Astrocyte (in vitro differentiated cells and primary cell): ENCODE results near the gene CDCA5. TPM values are rescaled to one million over a fixed set of nuclear protein-coding genes. Genes with fewer than 3 reads are reported as not detected.

ENCODE experiments used
- DNase-seq: peaks from one replicate; pipeline ENCODE4 v3.0.0-alpha.2; 2010; ENCODE audit warnings: low read depth
- FAIRE-seq: peaks from 2 replicates; lab custom pipeline; 2011; peaks lifted over from hg19 to GRCh38; lab: Jason Lieb, UNC
- H2AFZ ChIP-seq: 2 replicates; pipeline ENCODE4 v1.6.0; 2012; ENCODE audit warnings: low read depth, low read length, inconsistent platforms
- H3K27ac ChIP-seq: 2 replicates; pipeline ENCODE4 v1.5.1; 2011; ENCODE audit warnings: low read depth, low read length, inconsistent platforms
- H3K27me3 ChIP-seq: 2 replicates; pipeline ENCODE4 v1.6.0; 2011; ENCODE audit warnings: low read length, inconsistent platforms; ENCODE audit not compliant: insufficient read depth
- H3K36me3 ChIP-seq: 2 replicates; pipeline ENCODE4 v1.5.1; 2011; ENCODE audit warnings: low read length, inconsistent platforms; ENCODE audit not compliant: insufficient read depth
- H3K4me1 ChIP-seq: 2 replicates; pipeline ENCODE4 v1.5.1; 2011; ENCODE audit warnings: low read length, inconsistent platforms; ENCODE audit not compliant: insufficient read depth
- H3K4me2 ChIP-seq: 2 replicates; pipeline ENCODE4 v1.6.0; 2012; ENCODE audit warnings: low read length, inconsistent platforms
- H3K4me3 ChIP-seq: 2 replicates; pipeline ENCODE4 v1.5.1; 2011; ENCODE audit warnings: low read depth, mild to moderate bottlenecking, low read length, inconsistent platforms; ENCODE audit not compliant: insufficient read depth
- H3K79me2 ChIP-seq: 2 replicates; pipeline ENCODE4 v1.6.0; 2012; ENCODE audit warnings: mild to moderate bottlenecking, low read length, inconsistent platforms; ENCODE audit not compliant: insufficient read depth
- H3K9ac ChIP-seq: 2 replicates; pipeline ENCODE4 v1.6.0; 2012; ENCODE audit warnings: mild to moderate bottlenecking, low read length, inconsistent platforms
- H3K9me3 ChIP-seq: 2 replicates; pipeline ENCODE4 v1.5.1; 2012; ENCODE audit warnings: low read depth, mild to moderate bottlenecking, low read length, inconsistent platforms; ENCODE audit not compliant: insufficient read depth
- H4K20me1 ChIP-seq: 2 replicates; pipeline ENCODE4 v1.6.0; 2012; ENCODE audit warnings: low read length, inconsistent platforms; ENCODE audit not compliant: insufficient read depth
- H3K27ac Mint-ChIP-seq: one replicate; pipeline ENCODE4 v1.8.0; 2021; ENCODE audit warnings: mild to moderate bottlenecking, mixed read lengths; ENCODE audit not compliant: unreplicated experiment
- H3K27me3 Mint-ChIP-seq: one replicate; pipeline ENCODE4 v1.8.0; 2021; ENCODE audit warnings: low read depth, mixed read lengths; ENCODE audit not compliant: unreplicated experiment
- H3K36me3 Mint-ChIP-seq: one replicate; pipeline ENCODE4 v1.8.0; 2021; ENCODE audit warnings: low read depth, mixed read lengths; ENCODE audit not compliant: unreplicated experiment
- H3K4me1 Mint-ChIP-seq: one replicate; pipeline ENCODE4 v1.8.0; 2021; ENCODE audit warnings: low read depth, mixed read lengths; ENCODE audit not compliant: unreplicated experiment
- H3K4me3 Mint-ChIP-seq: one replicate; pipeline ENCODE4 v1.8.0; 2021; ENCODE audit warnings: mild to moderate bottlenecking, moderate library complexity, mixed read lengths; ENCODE audit not compliant: unreplicated experiment
- H3K9me3 Mint-ChIP-seq: one replicate; pipeline ENCODE4 v1.8.0; 2021; ENCODE audit warnings: mild to moderate bottlenecking, mixed read lengths; ENCODE audit not compliant: unreplicated experiment
- EZH2 ChIP-seq: IDR thresholded peaks from 2 replicates; pipeline ENCODE4 v1.6.1; 2012; ENCODE audit warnings: mild to moderate bottlenecking, low read length, inconsistent platforms; ENCODE audit not compliant: insufficient read depth
- total RNA-seq: library from RNA; stranded (reverse); gene quantifications from 2 replicates; pipeline ENCODE4 v1.2.1, GENCODE V29; 2021
- TF ChIP-seq, protein P1 (sequence below): IDR thresholded peaks from 2 replicates; pipeline ENCODE4 v1.5.1; 2011; ENCODE audit warnings: low read depth, mild to moderate bottlenecking, inconsistent platforms, low read length, moderate library complexity; ENCODE audit not compliant: insufficient read depth

The CDCA5 gene
- total RNA-seq, 1 donor from 2014 or later: 6.3 TPM

DNA sequence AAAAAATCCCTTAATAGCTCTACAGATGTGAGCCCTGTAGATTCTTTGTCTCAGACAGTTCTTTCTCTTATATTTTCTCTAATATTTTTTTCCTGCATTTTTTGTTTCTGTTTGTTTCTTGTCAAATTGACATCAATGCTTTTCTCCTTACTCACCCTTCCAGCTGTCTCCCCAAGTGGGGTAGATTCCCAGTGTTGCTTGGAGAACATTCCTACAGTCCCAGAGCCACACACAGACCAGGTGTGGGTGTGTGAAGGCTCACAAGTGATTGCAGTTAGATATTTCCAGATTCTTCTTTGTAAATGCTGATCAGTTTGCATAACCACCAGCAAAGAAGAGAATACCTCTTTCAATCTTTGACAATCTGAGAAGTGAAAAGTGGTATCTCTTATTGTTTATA lies 19.6 kb upstream of the CDCA5 start:
- no peaks in the 10 kb centered on the region for H3K27me3 ChIP-seq
- no peak overlapping the region for H3K27ac ChIP-seq
- peaks cover 56% of the 10 kb centered on the region for H4K20me1 ChIP-seq
- no peak overlapping the region for H3K4me2 ChIP-seq
- Mint-ChIP-seq H3K36me3 (peaks cover 4% of the 10 kb centered on the region), H3K27me3 (no peaks in the 10 kb centered on the region), H3K4me1 (peaks cover 13% of the 10 kb centered on the region), H3K4me3 (peak overlapping the region; percentile 21), H3K27ac (peak overlapping the region; percentile 18), H3K9me3 (no peaks in the 10 kb centered on the region)
- H3K79me2 ChIP-seq: peaks cover 38% of the 10 kb centered on the region
- H2AFZ ChIP-seq: no peak overlapping the region
- TF ChIP-seq, protein P1, sequence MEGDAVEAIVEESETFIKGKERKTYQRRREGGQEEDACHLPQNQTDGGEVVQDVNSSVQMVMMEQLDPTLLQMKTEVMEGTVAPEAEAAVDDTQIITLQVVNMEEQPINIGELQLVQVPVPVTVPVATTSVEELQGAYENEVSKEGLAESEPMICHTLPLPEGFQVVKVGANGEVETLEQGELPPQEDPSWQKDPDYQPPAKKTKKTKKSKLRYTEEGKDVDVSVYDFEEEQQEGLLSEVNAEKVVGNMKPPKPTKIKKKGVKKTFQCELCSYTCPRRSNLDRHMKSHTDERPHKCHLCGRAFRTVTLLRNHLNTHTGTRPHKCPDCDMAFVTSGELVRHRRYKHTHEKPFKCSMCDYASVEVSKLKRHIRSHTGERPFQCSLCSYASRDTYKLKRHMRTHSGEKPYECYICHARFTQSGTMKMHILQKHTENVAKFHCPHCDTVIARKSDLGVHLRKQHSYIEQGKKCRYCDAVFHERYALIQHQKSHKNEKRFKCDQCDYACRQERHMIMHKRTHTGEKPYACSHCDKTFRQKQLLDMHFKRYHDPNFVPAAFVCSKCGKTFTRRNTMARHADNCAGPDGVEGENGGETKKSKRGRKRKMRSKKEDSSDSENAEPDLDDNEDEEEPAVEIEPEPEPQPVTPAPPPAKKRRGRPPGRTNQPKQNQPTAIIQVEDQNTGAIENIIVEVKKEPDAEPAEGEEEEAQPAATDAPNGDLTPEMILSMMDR: no peak
- TF ChIP-seq EZH2: no peak
- peaks cover 15% of the 10 kb centered on the region for H3K4me1 ChIP-seq
- no peak overlapping the region for H3K9ac ChIP-seq
- FAIRE-seq: no peak
- H3K4me3 ChIP-seq: no peak overlapping the region
- H3K36me3 ChIP-seq: no peaks in the 10 kb centered on the region
- no peaks in the 10 kb centered on the region for H3K9me3 ChIP-seq
- DNase-seq: no peak

DNA sequence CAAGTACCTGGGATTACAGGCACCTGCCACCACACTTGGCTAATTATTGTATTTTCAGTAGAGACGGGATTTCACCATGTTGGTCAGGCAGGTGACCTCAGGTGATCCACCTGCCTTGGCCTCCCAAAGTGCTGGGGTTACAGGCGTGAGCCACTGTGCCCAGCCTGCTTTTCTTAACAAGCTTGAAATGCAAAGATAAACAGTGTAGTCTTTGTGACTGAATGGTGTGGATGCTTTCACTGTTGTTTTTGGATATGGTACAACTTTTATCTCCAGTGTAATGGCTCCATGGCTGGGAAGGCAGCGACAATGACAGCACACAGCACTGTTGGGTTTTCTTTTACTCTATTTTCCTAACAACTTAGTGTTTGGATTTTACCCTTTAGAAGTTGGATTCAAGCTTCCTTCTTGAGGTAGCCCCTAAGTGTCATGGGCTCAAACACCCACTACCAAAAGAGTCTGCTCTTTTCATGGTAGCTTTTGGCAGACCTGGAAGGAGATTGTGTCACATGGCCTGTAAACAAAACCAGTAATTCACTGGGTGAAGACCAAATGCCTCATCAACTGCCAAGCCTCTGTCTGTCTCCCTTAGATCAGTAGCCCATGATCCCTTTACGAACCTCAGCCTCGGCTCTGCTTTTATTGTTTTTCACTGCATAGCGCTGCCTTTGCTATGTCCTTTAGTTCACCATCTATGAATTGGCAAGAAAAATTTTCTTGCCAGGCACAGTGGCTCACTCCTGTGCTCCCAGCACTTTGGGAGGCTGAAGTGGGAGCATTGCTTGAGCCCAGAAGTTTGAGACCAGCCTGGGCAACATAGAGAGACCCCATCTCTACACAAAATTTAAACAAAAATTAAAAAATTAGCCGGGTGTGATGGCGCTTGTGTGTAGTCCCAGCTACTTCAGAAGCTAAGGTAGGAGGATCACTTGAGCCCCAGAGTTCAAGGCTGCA lies 18.6 kb upstream of the CDCA5 start:
- no peak overlapping the region for H2AFZ ChIP-seq
- H3K4me3 ChIP-seq: no peak overlapping the region
- peaks cover 15% of the 10 kb centered on the region for H3K4me1 ChIP-seq
- H3K79me2 ChIP-seq: peaks cover 47% of the 10 kb centered on the region
- peaks cover 13% of the 10 kb centered on the region for H3K4me1 Mint-ChIP-seq
- no peak overlapping the region for H3K4me3 Mint-ChIP-seq
- FAIRE-seq: no peak
- H3K27me3 Mint-ChIP-seq: no peaks in the 10 kb centered on the region
- no peak overlapping the region for H3K27ac ChIP-seq
- peaks cover 4% of the 10 kb centered on the region for H3K36me3 Mint-ChIP-seq
- H3K27ac Mint-ChIP-seq: no peak overlapping the region
- TF ChIP-seq, protein P1: no peak
- TF ChIP-seq EZH2: no peak
- no peaks in the 10 kb centered on the region for H3K27me3 ChIP-seq
- H3K4me2 ChIP-seq: peak overlapping the region; percentile 42
- DNase-seq: no peak
- peaks cover 61% of the 10 kb centered on the region for H4K20me1 ChIP-seq
- no peaks in the 10 kb centered on the region for H3K9me3 ChIP-seq
- no peak overlapping the region for H3K9ac ChIP-seq
- H3K36me3 ChIP-seq: no peaks in the 10 kb centered on the region
- H3K9me3 Mint-ChIP-seq: no peaks in the 10 kb centered on the region
